Activated naive CD4-positive, alpha-beta T cell treated with anti-CD3 and anti-CD28 coated beads, Interleukin-2, amount 50 U/mL, for 16 hours (primary cell): Measurements from ENCODE around the gene FRAT1.

ENCODE experiments used
- DNase-seq: peaks from one replicate; pipeline ENCODE4 v3.0.0-alpha.2; 2020

FRAT1 gene

DNA sequence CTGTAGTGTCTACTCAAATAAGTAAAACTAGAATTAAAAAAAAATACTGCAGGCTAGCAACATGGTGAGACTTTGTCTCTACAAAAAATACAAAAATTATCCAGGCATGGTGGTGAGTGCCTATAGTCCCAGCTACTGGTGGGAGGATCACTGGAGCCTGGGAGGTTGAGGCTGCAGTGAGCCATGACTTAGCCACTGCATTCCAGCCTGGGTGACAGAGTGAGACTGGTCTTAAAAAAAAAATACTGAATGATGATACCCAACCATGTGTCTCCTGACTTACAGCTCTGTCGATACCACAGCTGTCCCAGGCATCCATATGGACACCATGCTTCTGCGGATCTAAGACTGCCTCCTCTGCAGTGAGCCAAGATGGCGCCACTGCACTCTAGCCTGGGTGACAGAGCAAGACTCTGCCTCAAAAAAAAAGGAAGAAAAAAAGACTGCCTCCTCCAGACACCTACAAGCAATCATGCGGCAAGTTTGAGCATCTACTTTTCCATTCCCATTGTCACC is 7.9 kb upstream of the FRAT1 start:
- no peak for DNase-seq

DNA sequence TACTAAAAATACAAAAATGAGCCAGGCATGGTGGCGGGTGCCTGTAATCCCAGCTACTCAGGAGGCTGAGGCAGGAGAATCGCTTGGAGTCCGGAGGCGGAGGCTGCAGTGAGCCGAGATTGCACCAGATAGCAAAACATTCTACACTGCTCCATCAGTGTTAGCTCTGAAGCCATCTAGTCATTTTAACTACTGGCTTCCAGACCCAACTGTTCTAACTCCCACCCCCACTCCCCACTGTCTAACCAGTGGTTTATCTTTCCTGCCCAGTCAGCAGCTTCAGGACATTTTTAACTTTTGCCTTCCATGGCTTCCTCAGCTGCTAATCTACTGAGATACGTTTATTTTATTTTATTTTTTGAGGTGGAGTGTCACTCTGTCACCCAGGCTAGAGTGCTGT is 6.2 kb upstream of the FRAT1 start:
- DNase-seq, result no peak

DNA sequence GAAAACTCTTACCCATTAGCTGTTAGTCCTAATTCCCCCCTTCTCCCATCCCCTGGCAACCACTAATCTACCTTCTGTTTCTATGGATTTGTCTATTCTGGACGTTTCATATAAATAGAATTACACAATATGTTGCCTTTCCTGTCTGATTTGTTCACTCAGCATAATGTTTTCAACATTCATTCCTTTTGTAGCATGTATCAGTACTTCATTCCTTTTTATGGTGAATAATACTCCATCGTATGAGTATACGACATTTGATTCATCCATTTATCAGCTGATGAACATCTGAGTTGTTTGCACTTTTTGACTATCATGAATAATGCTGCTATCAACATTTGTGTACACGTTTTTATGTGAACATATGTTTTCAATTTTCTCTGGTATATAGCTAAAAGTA is 4.4 kb upstream of the FRAT1 start:
- no peak for DNase-seq

DNA sequence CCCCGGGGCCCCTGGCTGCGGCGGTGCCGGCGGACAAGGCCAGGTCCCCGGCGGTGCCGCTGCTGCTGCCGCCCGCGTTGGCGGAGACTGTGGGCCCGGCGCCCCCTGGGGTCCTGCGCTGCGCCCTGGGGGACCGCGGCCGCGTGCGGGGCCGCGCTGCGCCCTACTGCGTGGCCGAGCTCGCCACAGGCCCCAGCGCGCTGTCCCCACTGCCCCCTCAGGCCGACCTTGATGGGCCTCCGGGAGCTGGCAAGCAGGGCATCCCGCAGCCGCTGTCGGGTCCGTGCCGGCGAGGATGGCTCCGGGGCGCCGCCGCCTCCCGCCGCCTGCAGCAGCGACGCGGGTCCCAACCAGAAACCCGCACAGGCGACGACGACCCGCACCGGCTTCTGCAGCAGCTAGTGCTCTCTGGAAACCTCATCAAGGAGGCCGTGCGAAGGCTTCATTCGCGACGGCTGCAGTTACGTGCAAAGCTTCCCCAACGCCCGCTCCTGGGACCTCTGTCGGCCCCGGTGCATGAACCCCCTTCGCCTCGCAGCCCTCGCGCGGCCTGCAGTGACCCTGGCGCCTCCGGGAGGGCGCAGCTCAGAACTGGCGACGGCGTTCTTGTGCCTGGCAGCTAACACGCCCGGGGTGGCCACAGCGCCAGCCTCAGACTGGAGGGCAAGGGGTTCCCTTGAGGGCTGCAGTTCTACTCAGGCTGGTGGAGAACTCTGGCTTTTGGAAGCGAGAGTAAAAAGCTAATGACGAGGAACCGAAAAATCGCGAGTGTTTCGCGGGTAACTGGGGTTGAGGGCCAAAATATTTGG is 804 bp downstream of the FRAT1 start:
- peak; percentile 64 for DNase-seq

DNA sequence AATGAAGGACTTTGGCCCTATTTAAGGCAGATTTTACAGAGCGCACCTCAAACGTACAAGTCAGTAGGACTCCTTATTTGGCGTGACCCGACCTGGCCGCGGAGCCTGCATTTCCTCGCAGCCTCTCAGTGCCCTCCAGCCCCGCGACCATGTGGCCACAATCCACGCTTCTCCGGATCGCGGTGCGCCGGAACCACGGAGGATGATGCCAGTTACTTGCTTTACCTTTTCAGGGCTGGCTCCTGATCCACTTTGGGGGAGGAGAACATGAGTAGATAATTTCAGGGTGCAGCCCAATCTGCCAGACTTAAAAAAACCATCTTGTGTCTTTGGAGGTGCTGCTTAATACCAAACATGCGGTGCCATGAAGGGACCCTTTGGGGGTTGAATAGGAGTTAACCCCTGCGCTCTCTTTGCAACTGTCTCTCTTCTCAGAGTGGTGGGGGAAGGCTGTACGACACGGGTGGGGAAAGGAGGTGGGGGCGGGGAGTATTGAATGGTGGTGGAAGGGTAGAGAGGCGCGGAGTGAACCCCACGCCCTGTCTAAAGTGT is 1.5 kb downstream of the FRAT1 start:
- DNase-seq, result peak; percentile 32

DNA sequence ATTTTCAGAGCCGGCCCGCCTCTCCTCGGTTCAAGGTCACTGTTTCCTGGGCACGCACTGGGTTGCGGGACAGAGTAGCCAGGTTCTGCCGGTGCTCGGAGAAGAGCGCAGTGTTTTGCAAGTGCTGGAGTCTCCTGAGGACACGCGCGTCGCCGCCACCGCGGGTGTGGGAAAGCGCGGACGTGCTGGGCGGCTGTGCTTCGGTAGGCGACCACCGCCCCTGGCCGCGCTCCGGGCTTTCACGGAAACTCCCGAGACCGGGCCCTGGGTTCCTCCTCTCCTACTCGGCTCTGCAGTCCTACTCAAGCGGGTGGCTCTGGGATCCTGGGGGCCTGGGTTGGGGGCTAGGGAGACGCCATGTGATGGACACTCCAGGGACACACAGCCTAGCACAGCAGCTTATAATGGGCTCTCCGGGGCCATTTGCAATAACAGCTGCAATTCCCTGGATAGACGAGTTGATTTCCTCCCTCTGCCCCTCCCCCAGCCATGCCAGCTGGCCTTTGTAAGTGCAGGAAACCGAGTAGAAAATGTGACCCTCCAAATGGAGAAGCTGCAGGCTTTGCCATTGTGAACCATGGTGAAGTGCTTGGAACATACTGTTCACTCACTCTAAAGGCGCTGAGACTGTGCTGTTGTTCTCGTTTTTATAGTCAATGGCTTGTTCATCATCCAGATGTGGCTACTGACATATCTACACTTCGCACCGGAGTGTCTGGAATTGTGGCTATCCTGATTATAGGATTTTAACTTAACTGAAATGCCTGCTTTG is 2.1 kb downstream of the FRAT1 start:
- no peak for DNase-seq

DNA sequence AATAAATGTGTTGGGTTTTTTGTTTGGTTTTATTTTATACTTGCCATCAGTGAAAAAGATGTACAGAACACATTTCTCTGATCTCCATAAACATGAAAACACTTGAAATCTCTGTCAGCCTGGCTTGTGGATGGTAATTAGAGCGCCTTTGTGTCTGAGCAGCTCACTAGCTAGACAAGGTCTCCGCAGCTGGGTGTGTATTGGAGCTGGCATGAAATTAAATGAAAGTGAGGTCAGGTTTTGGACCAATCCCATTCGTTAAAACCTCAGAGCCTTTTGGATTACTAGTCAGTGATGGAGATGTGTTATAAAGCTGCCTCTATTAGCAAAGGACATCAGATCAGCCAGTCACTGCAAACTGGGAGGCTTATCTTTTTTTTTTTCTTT is 2.7 kb downstream of the FRAT1 start:
- DNase-seq, result no peak

DNA sequence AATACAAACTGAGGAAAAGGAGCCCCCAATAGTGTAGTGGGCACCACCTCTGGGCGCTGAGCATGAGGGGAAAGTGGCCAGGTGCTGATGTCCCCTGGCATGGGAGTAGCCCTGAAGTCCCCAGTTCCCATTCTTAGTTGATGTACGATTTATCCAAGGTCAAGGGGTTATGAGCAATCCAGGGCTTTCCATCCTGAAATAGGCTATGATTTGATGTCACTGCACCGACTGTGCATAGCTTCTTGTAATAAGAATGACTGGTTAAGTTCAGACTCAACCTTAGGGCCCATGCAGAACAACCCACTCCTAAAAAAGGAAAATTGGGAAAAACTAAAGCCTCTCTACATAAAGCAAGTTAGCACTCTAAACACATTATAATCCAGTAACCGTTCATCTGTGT is 4.4 kb downstream of the FRAT1 start:
- no peak for DNase-seq

DNA sequence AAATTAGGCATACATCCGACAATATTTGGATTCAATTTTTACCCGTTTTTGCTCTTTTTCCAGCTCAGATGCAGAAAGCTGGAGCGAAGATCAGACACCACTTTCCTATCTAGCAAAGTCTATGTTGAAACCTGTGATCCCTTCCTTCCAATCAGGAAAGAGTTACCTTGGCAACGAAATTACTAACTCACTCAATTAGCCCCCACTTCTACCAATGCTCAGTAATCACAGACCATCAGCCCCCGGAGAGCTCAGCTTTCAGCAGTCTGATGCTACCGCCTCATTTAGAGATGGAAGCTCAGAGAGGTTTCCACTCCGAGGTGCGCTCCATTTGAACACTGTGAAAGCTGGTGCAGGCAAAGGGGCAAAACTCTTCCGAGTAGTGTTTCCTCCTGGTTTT is 6.7 kb downstream of the FRAT1 start:
- DNase-seq, result no peak

DNA sequence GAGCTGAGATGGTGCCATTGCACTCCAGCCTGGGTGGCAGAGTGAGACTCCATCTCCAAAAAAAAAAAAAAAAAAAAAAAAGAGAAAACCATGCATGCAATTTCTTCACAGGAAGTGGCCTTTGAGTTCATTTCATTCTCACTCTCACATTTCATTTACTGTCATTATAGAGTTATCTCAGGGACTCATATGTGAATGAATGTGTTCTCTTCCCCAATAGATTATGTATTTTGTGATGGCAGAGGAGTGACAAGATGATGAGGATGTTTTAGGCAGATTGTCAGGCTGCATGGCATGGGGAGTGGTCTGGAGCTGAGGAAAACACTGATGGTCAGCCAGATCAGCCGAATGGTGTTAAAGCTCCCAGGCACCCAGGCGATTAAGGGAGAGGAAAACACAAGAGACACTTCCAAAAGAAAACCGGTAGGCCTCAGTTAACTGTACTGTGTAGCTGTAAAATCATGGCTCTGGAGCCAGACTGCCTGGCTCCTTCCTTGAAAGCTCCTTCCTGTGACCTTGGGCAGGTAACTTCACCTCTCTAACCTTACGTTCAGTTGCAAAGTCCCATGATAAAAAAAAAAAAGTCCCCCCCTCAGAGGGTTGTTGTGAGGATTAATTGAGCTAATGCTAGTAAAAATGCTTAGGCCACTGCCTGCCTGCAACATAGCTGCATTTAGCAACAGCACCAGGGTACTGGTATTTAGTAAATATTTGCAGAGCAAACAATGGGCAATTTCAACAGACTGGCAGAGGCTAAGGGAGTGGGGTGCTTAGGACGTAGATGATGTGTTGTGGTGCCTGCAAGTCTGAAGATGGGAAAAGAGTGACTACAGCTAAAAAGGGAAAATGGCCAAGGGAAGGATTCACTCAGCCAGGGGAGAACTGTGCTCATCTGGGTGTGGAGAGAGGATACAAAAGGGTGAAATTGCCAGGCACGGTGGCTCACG is 8.6 kb downstream of the FRAT1 start:
- DNase-seq, result no peak

DNA sequence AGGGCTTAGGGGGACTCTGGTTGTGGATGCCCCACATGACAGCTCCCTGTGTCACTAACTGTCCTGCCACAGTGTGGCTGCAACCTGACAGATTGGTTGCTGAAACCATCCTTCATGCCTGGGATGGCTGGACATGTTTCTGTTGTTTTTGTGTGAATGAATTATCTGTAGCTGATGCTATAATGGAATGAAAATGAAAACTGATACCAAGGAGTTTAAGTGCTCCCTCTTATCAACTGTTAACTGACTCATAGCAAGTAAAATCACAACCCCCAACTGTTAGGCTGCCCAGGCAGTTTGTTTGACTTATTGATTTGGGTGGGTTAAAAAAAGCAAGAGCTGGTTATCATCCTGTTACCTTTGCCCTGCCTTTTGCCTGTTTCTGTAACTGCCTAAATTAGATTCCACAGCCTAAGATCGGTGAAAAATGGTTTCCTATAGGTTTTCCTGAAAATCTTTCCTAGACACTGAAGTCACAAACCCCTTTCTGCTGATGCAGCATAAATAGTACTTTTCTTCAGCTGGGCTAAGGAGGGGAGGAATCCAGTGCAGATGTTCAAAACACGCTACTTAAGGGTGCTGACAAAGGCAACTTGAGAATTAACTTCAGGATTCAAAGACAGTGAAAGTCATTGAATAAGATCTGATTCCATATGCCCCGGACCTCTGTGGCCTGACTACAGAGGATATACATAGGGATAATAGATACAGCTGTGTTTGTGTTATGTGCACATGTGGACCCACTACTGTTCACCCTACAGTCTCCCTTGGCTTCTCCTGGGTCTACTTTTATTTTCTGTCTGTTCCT is 9.8 kb downstream of the FRAT1 start:
- no peak for DNase-seq

DNA sequence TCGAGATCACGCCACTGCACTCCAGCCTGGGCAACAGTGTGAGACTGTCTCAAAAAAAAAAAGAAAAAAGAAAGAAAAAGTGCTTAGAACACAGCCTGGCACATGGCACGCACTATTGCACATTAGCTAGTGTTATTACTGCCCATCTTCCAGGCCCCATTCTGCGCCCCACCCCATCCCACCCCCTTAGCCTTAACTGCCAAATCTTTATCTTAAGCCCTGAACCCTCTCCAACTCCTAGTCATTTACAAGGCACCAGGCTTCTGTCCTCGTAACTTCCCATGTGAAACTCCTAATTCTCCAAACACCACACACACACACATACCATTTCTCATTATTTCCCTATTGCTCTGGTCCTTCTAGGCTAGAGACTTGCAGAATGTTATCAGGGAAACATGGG is 10.7 kb downstream of the FRAT1 start:
- DNase-seq, result no peak

DNA sequence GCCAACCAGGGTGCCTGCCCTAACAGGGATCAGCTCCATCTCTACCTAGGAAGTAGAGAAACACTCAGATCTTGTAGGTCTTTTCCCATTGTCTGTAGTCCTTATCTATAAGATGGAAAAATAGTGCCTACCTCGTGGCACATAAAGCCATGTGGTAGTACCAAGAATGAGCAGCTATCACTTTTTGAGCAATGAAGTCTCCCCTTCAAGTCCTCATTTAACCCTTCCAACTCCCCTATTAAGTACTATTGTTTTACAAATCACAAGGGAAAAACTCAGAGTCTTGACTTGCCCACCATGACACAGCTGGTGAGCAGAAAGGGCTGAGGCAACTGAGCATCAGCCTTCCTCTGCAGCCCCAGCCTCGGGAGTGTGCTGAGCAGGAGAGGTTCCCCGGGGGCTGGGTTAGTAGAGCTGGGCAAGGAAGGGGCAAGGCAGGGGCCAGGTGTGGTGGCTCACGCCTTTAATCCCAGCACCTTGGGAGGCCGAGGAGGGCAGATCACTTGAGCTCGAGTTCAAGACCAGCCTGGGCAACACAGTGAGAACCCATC is 12.2 kb downstream of the FRAT1 start:
- no peak for DNase-seq

DNA sequence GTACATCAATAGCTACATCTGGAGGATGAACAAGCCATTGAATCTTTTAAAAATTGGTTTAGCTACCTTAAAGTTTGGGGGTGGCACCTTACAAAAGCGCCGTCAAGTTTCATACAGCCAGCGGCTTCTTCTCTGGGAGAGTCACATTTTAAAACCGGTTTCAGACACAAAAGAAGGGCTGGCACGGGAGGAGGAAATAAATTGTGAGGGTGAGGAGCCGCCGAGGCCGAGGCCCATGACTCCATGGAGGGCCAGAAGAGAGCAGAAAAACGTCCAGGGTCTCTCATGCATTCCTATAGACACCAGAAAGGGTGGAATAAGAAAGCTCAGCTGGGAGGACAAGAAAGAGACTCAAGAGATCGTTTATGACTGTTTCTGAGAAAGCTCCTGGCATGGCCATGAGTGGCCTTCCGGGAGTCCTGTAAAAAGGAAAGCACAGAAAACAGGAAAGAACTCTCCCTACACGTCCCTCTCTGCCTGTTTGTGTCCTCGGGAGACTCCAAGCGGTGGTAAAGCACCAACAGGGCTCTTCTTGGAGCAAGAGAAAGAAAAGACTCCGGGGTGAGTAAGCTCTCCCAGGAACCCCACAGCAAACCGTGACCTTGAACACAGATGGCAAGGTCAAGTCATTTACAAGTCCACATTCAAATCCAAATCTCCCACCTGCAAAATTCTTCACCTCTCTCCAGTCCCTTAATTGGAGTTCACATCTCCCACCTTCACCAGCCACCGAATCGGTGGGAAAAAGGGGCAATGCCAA is 13.7 kb downstream of the FRAT1 start:
- DNase-seq, result no peak

DNA sequence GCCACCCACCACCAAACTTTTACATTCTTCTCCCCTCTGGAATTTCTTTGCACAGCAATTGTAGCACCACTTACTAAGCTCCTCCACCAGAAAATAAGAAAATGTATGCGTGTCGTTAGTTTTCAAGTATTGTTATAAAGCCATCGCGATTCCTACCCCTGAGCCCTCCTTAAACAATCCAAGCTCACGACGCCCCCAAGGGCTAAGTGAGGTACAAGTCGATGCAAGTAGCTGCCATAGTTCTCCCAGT is 14.2 kb downstream of the FRAT1 start:
- DNase-seq, result no peak

DNA sequence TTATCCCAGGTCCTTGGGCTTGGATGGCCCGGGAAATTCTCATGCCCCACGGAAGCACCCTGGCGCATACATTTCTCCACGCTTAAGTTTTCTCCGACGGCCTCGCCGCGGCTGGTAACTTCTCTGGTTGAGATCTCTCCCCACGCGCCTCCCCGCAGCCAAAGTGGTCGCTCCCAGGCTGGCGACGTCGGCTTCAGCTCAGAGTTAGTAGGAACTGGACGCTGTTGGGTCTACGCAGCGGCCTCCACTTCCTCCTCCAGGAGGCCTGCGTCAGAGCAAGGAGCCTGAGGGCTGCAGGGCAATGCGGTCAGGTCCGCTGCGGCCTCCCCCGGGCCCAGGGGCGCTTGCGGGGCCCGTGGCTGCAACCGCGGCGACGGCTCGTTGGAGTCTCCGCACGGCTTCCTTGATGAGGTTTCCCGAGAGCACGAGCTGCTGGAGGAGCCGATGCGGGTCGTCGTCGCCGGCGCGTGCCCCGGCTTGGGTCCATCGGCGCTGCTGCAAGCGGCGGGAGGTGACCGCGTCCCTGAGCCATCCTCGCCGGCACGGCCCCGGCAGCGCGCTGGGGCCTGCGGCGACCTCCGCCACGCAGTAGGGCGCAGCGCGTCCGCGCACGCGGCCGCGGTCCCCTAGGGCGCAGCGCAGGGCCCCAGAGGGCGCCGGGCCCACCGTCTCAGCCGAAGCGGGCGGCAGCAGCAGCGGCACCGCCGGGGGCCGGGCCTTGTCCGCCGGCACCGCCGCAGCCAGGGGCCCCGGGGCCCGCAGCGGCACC is 14.7 kb downstream of the FRAT1 start:
- DNase-seq, result peak; percentile 47

DNA sequence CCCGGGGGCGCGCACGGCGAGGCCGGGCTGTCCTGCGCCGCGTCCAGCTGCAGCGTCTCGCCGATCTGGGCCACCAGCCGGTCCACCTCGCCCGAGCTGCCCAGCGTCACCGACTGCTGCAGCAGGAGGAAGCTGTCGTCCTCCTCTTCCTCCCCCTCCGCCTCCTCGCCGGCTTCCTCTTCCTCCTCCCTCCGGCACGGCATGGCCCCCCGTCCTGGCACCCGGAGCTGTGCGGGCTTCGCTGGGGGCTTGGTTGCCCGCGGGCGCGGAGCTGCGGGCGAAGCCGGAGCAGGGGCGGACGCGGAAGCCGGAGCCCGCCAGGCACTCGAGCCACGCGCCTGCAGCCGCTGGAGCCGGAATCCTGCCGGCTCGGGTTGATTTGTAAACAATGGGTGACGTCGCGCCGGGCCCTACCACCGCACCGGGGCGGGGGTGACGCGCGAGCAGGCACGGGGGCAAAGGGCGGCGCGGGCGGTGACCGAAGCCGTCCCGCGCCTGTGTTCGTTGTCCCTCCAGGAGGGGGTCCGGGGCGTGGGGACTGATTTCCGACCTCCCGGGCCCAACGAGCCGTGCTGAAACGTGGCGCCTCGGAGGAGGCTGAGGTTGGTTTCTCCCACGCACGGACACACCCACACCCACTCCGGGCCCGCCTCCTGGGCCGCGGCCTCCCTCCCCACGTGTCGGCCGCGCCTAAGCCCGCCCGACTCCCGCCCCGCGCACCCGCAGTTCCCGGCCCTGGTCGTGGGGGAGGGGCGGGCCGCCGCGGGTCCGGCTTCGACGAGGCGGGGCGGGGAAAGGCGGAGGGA is 15.5 kb downstream of the FRAT1 start, which contains the start of gene FRAT2:
Gene FRAT2, minus strand, starts transcription at position 360 of the 806 bp plus-strand sequence. Its CDS starts 157 bp downstream, at position 203.
- DNase-seq, result peak; percentile 90

DNA sequence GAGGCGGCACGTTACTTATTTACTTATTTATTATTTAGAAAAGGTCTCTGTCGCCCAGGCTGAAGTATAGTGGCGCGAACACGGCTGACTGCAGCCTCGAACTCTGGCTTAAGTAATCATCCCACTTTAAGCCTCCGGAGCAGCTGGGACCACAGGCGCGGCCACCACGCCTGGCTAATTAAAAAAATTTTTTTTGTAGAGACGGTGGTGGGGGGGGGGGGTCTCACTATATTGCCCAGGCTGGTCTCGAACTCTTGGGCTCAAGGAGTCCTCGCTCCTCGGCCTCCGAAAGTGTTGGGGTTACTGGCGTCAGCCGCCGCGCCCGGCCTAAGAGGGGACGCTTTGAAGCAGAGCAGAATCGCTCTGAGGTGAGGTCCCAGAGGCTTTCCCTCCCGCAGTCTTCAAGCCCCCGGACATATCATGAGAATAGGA is 16.1 kb downstream of the FRAT1 start:
- DNase-seq, result no peak

DNA sequence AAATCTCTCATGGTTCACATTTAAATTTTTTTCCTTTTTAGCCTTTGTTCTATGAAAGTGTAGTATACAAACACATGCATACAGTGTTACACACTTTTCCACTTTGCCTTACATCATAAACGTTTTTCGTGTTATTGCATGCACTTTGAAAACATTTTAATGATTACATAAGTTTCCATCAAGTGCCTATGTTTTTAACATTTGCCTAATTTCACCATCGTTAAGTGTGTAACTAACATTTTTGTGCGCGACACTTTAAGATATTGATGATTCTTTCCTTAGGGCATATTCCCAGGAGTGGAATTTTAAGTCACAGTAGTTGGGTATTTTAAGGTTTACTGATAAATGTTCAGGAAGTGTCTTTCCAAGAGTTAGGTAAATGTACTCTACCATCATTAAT is 16.9 kb downstream of the FRAT1 start:
- DNase-seq, result no peak
